GM21423 (cell line): ENCODE results near the gene CELA2A.
"Not testable (repeated sequence)": the region's sequence is repeated elsewhere in the genome, so short reads cannot be mapped to it uniquely, and the experiment has no call there.

Source experiments
- ATAC-seq: cut with Tn5 transposase; IDR thresholded peaks from one replicate; pipeline ENCODE4 v1.9.1; 2021; ENCODE audit warnings: mild to moderate bottlenecking, moderate library complexity; ENCODE audit not compliant: unreplicated experiment

The CELA2A gene

DNA sequence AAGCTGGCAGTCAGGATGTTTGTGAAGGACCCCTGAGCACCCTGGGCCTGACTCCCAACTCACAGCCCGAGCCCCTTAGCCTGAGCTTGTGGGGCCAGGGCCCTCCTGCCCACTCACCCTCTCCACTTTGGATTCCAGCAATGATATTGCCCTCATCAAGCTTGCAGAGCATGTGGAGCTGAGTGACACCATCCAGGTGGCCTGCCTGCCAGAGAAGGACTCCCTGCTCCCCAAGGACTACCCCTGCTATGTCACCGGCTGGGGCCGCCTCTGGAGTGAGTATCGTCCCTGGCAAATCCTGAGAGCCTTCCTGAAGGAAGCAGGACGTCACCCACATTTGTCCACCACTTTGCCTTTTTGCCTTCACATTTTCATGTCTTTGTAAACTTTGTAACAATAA is 13.3 kb upstream of the CELA2A start:
- ATAC-seq = no peak

DNA sequence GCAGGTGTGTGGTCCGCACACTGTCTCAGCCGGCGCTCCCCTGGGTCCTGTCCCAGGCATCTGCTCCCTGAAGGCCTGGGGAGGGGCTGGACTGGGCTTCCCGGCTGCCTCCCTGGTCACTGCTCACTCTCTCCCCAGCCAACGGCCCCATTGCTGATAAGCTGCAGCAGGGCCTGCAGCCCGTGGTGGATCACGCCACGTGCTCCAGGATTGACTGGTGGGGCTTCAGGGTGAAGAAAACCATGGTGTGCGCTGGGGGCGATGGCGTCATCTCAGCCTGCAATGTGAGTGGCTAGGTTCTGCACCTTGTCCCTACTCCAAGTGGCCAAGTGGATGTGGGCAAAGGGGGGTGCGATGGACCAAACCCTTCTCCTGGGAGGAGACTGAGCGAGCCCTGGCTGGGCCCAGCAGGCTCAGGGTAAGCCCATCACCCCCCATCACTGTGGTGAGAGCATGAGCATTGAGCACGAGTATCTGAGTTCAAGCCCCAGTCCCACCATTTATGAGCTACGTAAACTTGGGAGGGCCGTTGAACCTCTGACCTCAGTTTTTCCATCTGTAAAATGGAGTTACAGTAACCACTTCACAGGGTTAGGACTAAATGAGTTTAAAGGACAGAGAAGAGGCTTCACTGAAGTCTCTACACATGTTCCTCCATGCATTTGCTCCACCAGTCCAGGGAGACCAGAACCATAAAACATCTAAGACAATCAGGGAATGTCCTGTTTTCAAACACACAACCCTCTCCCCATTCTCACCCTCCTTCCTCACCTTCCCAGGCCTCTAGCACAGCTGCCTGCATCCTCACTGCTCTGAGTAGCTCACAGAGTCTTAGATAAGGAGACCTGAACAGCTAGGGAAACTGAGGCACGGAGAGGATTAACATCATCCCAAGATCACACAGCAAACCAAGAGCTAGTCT is 11.8 kb upstream of the CELA2A start:
- ATAC-seq = no peak

DNA sequence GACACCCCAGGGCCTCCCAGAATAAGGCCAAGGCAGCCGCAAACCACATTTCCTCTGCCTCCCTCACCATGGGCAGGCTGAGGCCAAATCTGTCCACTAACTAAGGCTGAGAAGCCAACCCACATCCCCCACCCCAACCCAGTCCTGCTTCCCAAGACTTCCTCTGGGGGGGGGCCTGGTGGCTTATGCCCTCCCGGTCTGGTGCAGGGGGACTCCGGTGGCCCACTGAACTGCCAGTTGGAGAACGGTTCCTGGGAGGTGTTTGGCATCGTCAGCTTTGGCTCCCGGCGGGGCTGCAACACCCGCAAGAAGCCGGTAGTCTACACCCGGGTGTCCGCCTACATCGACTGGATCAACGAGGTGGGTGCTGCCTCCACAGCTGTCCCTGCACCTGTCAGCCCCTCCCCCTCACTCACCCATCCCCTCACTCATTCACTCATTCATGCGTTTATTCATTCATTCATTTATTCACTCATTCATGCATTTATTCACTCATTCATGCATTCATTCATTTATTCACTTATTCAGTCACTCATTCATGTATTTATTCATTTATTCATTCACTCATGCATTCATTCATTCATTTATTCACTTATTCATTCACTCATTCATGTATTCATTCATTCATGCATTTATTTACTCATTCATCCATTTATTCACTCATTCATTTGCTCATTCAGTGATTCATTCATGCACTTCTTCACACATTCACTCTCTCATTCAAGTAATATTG is 11.0 kb upstream of the CELA2A start:
- ATAC-seq = no peak

DNA sequence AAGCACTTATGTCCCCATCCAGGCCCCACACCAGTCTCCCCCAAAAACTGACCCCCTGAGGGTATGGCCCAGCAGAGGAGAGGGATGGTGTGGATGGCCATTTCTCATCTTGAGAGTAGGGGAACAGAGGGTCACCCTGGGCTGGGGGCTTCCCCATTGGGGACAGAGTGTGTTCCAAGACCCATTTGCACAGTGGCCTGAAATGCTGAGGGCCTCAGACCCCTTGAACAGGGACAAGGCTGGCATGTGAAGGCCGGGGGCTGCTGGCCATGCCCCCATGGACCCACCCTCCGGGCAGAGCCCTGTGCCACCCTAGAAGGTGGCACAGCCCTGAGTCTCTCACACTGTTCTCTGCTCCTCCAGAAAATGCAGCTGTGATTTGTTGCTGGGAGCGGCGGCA is 10.3 kb upstream of the CELA2A start:
- ATAC-seq = no peak

DNA sequence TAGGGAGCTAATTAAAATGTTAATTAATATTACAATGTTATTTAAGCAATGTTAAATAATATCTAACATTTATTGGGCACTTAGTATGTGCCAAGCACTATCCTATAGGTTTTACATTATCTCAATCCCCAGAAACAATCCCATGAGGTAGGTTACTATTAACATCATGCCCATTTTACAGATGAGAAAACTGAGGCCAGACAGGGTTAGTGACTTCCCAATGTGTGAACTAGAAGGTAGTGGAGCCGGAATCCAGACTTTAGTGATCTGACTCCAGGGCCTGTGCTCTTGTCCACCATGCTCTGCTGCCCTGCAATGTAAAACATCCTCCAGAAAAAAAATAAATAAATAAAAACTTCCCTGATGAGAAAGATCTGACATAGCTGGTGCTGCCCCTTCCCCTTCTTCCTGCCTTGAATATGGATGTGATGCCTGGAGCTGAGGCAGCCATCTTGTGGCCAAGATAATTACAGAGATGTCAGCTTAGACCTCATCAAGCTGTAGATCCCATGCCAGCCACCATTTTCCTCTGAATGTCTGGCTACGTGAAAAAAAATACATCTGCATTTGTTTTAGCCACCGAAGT is 7.6 kb upstream of the CELA2A start:
- ATAC-seq = no peak

DNA sequence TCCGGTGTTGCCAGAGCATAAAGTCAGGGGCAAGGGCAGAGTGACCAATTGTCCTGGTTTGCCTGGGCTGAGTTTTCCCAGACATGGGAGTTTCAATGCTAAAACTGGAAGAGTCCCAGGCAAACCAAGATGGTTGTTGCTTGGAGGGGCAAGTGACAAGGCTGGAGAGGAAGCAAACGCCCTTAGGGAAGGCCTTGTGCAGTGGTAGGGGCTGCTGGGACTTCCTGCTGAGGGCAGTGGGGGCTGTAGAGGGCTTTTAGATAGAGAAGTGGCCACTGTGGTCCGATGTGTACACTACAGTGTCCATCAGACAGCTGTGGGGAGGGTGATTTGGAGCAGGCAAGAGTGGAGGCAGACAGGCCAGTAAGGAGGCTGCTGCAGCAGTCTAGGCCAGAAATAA is 7.0 kb upstream of the CELA2A start:
- ATAC-seq = no peak

DNA sequence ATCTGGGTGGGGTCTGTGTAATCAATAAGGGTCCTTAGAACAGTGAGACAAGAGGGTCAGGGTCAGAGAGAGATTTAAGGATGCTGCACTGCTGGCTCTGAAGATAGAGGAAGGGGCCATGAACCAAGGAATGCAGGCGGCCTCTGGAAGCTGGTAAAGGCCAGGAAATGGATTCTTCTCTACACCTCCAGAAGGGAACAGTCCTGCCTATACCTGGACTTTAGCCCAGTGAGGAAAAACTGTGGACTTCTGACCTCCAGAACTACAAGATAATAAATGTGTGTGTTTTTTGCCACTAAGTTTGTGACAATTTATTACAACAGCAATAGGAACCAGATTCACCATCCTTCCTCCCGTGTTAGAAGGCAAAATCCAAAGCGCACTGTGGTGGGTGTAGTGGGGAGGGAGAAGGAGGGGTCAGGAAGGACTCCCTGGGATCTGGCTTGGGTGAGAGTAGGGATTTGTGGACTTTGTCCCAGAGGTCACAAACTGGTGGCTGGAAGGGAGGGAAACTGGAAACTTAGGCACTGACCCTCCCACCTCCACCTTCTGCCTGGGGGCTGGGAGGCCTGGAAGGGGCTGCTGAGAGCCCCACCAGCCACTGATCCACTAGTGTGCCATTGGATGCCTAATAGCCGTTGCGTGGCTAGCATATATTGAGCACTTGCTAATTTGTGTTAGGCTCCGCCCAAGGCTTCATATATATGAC is 5.4 kb upstream of the CELA2A start:
- ATAC-seq = no peak

DNA sequence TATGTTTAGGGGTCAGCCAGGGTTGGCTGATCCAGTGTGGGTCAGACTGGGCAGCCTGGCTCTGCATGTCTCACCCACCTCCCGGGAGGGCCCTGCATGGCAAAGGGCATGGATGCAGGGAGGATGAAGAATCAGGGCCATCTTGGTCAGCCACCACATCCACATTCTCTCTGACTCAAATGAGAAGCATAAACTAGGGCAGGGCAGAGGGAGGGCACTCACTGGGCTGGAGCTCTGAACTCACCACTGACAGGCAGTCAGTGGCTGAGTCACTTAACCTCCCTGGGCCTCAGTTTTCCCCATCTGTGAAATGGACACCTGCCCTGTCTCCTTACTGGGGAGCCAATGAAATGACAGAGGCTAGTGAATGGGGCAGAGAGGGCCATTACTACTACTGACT is 4.3 kb upstream of the CELA2A start:
- ATAC-seq = no peak

DNA sequence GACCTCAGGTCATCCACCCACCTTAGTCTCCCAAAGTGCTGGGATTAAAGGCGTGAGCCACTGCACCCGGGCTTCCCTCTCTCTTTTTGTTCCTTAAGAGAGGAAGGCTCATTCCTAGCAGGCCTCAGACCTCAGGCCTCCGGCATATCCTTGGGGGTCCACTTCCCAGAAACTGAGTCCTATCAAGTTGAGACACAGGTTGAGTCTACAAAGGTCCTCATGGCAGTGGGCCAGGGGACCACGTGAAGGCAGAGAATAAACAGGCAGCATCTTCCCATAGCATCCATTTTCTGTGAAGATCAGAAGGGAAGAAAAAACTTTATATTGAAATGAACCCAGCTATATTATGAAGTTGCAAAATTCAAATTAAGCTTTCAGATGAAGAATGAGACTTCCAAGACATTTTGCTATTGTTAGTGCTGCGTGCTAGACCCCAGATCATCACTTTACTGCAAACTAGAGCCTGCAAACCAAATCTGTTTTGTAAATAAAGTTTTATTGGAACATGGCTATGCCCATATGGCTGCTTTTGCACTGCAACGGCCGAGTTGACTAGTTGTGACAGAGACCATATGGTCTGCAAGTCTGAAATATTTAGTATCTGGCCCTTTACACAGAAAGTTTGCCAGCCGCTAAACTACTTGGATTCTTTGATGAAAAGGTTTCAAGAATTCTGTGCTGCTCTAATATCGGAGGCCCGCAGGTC is 3.5 kb upstream of the CELA2A start:
- no peak for ATAC-seq

DNA sequence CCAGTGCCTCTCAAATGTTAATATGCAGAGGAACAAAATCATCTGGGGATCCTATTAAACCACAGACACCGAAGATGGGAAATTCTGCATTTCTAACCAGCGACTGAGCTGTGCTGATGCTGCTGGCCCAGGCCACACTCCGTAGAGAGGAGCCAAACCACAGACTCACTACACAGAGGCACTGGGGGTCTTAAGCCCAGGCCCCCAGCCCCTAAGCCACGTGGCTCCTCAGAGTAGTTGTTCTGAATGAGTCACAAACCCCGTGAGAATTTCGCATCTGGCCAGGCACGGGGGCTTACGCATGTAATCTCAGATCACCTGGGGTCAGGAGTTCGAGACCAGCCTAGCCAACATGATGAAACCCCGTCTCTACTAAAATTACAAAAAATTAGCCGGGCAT is 2.8 kb upstream of the CELA2A start:
- ATAC-seq = no peak

DNA sequence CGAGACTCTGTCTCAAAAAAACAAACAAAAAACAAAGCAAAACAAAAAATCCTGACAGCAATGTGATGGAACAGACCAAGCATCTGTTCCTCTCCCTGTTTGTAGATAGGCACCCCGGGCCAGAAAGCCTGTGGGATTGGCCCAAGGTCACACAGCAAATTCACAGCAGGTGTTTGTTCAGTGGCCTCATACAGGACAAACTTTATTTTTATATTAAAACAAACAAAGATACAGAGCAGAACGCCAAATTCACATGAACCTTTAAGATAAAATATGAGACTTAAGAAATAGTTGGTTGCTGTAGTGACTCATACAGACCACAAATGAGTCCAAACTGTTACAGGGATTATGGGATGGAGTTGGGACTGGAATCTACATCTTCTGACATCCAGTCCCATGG is 2.3 kb upstream of the CELA2A start:
- ATAC-seq = no peak

DNA sequence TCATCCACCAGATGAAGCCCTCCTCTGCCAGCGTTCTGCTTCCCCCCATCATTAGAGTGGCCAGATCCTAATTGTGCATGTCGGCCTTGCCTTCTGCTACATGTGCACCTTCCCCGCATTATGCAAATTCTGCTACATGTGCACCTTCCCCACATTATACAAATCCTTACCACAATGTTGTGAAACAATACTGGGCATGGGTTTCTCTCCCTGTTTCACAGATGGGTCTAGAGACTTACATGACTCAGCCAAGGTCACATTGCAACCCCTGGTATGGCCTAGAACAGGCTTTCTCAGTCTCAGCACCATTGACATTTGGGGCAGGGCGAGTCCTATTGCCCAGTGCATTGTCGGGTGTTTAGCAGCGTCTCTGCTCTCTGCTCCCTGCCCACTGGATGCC is 1.0 kb upstream of the CELA2A start:
- no peak for ATAC-seq

DNA sequence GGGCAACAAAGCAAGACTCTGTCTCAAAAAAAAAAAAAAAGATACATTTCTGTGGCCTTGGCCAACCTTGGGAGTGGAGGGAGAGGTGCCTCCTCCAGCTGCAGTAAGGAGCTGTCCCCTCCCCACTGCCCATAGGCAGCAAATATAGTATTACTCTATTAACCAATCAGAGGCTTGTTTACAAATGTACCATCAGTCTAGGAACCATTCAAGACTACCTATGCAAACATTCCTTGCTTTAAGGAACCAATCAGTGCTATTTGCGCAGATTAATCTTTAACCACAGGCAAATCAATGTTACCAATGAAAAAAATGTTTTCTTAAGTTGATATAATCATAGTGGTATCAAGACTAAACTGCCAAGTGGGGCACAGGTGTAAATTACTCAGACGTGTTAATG is 1.1 kb downstream of the CELA2A start:
- ATAC-seq = no peak

DNA sequence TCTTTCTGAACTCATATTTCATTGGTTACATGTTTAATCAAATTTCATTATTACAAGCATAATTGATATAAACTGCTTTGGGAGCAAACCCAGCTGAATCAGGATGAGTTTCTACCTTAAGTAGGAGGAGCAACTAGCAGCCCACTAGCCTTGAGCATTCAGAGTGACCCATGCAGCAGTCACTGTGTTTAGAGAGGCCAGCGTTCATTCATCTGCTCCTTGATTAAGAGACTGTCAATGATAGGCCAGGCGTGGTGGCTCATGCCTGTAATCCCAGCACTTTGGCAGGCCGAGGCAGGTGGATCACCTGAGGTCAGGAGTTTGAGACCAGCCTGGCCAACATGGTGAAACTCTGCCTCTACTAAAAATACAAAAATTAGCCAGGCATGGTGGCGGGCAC is 1.9 kb downstream of the CELA2A start:
- ATAC-seq = not testable (repeated sequence)

DNA sequence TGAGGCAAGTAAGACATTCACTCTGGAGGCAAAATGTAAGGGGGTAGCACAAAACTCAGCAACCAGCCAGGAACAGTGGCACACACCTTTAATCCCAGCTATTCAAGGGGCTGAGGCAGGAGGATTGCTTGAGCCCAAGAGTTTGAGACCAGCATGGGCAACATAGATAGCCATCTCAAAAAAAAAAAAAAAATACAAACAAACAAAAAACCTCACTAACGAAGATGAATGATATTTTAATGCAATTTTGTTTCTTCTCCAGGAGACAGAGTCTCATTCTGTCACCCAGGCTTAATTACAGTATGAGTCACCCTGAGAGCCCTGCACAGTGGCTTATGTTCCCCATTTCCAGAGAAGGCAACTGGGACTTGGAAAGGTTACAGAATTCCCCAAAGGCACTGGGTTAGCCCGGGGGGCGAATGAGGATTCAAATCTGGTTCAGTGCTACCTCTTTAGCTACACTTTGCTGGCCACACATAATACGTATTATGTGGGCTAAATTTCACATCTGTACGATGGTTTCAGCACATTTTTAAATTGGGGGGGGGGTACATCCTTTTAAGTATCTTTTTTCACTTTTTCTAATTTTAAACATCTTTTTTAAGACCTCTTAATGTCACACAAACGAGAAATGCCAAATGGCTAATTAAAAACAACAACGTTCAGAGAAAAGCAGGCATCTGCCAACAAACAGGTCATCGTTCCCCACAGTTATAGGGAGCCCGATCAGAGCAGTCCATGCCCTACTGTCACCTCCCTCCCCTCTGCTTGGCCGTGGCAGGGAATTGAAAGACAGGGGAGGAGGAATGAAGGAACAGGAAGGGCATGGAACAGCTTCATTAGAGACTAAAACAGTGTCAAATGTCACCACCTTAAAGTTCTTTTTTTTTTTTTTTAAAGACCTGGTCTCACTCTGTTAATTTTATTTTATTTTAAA is 3.5 kb downstream of the CELA2A start:
- no peak for ATAC-seq

DNA sequence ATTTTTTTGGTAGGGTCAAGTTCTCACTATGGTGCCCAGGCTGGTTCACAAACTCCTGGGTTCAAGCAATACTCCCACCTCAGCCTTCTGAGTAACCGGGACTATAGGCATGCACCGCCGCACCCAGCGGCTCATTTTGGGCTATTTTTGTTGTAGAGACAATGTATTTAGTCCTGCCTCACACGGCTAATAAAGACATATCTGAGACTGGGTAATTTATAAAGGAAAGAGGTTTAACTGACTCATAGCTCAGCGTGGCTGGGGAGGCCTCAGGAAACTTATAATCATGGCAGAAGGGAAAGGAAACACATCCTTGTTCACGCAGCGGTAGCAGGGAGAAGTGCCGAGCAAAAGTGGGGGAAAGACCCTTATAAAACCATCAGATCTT is 4.2 kb downstream of the CELA2A start:
- no peak for ATAC-seq

DNA sequence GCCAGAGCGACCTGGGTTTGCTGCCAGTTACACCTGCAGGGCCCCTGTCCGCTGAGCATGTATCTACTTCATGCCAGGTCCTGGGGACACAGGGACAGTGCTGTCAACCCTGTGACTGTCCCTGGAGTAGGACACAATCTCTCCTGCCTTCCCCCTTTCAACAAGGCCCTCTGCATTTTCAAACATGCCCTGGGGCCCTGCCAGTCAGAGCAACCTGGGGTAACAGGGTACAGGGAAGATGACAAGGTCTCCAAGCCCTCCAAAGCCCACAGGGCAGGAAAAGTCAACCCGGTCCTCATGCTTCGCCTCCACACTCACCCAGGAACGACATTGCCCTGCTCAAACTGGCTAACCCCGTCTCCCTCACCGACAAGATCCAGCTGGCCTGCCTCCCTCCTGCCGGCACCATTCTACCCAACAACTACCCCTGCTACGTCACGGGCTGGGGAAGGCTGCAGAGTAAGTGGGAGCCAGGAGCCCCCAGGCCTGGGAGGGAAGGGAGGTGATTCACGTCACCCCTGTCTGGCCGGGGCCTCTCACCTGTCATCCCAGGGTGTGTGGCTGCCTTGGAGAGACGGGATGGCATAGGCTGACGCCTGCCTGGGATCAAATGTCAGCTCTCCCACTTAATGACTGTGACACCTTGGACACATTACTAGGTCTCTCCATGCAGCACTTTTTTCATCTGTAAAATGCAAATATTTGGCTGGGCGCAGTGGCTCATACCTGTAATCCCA is 6.7 kb downstream of the CELA2A start:
- not testable (repeated sequence) for ATAC-seq

DNA sequence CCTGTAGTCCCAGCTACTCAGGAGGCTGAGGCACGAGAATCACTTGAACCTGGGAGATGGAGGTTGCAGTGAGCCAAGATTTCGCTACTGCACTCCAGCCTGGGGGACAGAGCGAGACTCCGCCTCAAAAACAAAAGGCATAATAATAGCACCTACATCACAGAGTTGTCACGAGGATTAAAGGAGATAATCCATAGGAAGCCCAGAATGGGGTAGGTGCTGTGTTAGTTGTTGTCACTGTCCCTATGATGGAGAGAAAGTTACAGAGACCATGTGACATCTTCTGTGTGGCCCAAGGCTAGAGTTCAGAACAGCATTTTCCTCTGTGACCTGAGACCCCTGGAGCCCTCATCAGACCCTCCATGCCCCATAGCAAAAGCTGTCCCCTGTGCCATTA is 7.4 kb downstream of the CELA2A start:
- ATAC-seq = not testable (repeated sequence)

DNA sequence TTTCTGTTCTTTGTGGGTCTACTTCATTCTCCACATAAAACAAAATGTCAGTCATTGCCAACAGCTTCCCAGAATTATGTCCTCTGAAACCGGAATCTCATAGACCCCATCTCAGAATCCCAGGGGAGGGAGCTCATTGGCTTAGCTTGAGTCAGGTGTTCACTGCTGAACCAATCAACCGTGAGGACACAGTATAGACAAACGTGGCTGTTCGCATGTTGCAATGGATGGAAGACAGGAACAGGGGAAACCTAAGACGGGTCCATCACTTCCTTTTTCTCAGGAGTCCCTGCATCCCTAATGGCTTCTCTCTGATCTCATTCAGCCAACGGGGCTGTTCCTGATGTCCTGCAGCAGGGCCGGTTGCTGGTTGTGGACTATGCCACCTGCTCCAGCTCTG is 9.1 kb downstream of the CELA2A start:
- ATAC-seq = no peak
